Measurements from ENCODE around the gene DRC1.

The DRC1 gene

DNA sequence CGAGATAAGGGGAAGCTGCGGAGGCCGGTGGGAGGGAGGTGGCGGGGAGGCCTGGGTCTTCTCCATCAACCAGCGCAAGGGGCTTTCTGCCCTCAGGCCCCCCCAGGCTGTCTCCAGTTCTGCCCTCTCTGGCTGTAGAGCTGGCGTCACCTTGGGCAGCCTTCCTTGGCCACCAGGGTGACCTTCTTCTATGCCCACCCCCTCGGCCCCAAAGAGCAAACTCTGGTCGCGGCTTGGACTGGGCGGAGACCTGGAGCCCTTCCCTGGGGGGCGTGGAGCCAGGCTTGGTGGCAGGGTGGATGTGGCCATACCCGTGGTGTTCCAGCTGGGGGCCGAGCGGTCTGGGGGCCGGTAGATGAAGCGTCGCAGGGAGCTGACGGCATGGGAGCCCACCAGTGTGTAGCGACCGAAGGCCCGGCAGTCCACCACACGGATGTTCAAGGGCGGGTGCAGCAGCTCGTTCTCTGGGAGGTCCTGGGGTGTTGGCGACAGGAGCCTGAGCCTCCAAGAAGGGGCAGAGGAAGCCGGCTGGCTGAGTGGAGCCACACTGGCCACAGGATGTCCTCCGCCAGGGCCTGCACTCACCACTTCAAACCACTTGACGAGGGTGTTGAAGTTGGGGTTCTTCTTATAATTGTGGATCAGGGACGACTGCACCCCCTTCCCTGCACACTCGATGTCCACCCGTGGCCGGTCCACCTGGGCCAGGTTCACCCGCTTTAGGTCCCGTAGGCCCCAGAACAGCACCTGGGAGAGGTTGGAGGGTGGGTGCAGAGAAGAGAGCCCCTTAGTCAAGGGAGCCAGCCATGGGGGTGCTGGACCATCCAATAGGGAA is 71.3 kb downstream of the DRC1 start:
- DNase-seq (ENCODE audit: low read depth) = no peak
- no peak overlapping the region for H3K4me3 ChIP-seq (ENCODE audit: low read depth, low read length)

DNA sequence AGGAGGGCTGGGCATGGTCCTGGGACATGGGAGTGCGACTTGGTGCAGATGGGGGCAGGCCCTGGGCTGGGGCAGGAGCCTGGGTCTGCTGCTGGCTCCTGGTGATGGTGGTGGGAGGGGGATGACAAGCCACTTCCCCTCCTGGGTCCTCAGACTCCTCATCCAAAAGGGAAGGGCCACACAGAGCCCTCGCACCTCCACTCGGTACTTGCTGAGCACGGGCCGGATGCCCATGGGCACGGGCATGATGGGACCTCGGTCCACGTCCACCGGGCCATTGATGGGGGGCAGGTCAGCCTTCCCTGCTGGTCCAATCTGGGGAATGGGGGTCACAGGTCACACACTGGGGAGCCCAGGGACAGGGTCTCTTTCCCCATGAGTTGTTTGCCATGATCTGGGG is 72.1 kb downstream of the DRC1 start:
- no peak overlapping the region for H3K4me3 ChIP-seq (ENCODE audit: low read depth, low read length)
- no peak for DNase-seq (ENCODE audit: low read depth)

DNA sequence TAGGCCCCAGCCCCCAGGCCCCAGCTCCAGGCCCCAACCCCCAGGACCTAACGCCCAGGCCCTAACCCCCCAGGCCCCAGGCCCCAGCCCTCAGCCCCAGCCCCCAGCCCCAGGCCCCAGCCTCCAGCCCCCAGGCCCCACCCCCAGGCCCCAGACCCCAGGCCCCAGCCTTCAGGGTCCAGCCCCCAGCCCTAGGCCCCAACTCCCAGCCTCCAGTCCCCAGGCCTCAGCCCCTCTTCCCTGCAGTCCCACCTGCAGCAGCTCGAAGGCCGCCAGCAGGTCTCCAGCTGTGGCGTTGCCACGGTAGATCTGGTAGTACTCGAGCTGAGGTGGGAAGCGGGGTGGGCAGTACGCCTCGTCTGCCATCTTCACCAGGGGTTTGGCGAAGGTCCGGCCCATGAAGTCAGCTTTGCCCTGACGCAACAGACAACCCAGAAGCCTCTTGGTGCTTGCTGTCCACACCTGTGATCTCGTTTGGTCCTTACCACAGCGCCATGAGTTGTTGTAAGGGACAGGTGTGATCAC is 72.6 kb downstream of the DRC1 start:
- DNase-seq (ENCODE audit: low read depth) = no peak

DNA sequence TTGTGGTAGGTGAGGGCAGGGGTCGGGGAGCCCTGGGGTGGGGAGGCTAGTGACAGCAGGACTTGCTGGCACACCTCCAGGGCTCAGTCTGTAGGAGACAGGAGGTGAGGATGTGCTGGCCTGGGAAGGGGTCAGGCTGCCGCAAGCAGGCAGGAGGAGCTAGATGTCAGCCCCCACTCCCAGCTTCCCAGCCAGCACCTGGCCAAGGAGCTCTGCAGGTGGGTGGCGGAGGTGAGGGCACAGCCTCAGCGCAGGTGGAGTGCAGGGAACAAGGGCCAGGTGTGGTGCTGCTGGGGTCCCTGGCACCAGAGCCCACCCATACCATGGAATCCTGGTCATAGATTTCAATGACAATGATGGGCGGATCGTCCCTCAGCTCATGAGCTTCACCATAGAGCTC is 73.3 kb downstream of the DRC1 start:
- DNase-seq (ENCODE audit: low read depth) = no peak

More for the DNA sequence above, 72.6 kb downstream of the DRC1 start:
- no peak overlapping the region for H3K4me3 ChIP-seq (ENCODE audit: low read depth, low read length)

DNA sequence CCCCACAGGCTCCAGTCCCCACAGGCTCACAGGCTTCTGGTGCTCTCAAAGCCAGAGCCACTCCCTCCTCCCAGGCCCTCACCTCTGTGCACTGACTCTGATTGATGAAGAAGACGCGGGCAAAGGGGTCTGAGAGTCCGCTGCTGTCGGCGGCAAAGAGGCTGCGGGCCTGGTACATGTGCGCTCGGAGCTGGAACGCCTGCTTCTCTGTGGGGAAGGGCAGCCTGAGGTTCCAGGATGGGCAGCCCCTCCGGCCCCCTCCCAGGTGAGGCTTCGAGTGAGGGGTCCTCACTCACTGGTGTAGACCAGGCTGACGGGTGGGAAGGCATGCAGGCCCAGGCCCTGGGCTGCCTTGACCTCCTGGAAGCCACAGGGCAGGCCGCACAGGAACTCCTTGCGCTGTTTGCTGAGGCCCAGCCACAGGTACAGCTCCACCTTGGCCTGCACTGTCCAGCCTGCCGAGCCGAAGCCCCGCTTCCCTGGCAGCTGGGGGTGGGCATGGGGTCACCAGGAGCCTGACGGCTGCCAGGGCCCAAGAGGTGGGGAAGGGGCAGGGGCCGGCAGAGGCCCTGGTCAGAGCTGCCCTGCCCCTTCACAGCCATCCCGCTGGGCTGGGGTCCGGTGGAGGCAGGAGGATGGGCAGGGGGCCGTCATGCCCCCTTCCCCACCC is 74.2 kb downstream of the DRC1 start:
- no peak overlapping the region for H3K4me3 ChIP-seq (ENCODE audit: low read depth, low read length)

More for the DNA sequence above, 73.3 kb downstream of the DRC1 start:
- H3K4me3 ChIP-seq (ENCODE audit: low read depth, low read length) = no peak overlapping the region

DNA sequence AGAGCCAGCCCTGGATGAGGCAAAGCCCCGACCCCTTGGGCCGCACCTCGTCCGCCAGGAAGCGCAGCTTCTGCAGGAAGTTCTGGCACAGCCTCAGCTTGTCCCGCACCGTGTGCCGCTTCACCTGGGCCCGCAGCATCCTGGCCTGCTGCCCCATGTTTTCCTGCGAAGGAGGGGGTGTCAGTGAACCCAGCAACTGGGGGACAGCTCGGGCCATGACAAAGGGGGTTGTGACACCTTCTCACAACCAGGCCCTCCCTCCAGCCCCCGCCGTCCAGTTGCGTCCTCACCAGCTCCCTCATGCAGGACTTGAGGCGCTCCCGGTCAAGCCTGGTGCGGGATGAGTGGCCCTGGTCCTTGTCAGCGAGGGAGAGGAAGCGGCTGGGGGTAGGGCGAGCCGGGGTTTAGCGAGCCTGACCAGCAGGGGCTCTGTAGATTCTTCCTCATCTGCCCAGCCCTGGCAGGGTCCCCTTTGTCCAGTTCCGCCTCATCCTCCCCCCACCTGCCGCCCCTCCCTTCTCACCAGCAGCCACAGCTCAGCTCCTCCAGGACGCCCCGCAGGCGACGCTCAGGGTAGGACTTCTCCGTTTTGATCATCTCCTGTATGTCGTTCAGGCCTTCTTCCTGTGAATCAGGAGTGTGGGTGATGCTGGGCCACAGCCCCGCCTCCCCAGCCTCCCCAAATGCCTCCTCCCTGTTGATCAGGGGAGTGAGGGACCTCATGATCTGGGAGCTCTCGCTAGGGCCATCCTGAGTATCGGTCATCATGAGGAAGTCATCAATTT is 75.6 kb downstream of the DRC1 start:
- no peak for DNase-seq (ENCODE audit: low read depth)
- no peak overlapping the region for H3K4me3 ChIP-seq (ENCODE audit: low read depth, low read length)

More for the DNA sequence above, 74.2 kb downstream of the DRC1 start:
- DNase-seq (ENCODE audit: low read depth) = no peak

DNA sequence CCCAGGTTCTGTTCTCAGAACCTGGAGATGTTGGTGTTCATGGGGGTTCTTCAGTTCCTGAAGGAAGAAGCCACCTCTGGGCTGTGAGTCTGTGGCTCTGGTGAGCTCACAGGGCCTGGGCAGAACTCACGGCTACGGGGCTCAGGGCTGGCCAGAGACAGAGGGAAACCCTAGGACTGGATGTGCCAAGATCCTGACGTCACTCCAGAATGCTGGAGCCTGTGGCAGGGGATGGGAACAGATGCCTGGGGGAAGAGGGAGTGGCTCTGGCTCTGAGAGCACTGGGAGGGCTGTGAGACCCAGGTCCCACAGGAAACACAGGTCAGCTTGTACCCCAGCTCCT is 76.2 kb downstream of the DRC1 start, which contains the start of gene OTOF:
Gene OTOF, minus strand, starts transcription at position 214 of the 343 bp plus-strand sequence.
- peak; percentile 53 for DNase-seq (ENCODE audit: low read depth)

DNA sequence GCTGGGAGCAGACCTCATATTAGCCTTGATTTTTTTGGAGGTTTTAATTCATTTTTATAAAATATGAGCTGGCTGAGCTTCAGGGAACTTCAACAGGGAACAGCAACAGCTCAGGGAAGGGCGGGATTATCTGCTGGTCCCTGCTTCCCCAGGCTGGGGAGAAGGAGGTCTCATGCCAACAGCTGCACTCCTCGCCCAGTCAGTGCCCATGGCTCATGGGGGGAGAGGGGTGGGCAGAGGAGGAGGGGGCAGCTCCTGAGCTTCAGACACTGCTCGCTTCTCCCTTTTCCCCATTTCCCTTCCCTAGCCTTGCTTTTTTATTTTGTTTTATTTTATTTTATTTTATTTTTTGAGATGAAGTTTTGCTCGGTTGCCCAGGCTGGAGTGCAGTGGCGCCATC is 76.6 kb downstream of the DRC1 start:
- no peak for DNase-seq (ENCODE audit: low read depth)
- no peak overlapping the region for H3K4me3 ChIP-seq (ENCODE audit: low read depth, low read length)

More for the DNA sequence above, 76.2 kb downstream of the DRC1 start, which contains the start of gene OTOF:
- no peak within 1 kb of the TSS for H3K4me3 ChIP-seq (ENCODE audit: low read depth, low read length)

DNA sequence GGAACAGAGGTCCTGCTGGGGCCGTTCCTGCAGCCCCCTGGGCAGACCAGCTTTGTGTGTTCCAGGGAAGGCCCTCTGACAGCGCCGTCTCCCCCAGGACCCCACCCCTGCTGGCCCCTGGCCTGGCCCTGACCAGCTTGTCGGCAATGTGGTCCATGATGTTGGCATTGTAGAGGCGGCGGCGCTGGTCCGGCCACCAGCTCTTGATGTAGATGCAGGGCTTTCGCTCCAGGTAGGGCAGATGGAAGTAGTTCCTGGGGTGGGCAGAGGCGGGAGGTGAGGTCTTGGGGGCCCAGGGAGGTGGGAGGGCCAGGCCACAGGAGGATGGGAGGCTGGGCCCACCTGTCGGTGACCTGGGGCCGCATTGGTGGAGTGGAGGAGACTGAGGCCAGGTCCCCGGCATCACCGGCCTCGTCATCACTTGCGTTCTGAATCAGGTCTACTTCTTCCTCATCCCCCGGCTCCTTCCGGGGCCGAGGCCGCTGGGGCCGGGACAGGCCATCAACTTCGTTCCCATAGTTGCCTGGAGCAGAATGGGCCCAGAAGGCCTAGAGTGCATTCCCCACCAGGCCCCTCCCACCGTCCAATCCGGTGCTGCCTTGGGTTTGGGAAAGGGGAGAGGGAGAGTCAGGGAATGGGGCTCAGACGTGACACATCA is 77.5 kb downstream of the DRC1 start:
- no peak for DNase-seq (ENCODE audit: low read depth)
- H3K4me3 ChIP-seq (ENCODE audit: low read depth, low read length) = no peak overlapping the region

DNA sequence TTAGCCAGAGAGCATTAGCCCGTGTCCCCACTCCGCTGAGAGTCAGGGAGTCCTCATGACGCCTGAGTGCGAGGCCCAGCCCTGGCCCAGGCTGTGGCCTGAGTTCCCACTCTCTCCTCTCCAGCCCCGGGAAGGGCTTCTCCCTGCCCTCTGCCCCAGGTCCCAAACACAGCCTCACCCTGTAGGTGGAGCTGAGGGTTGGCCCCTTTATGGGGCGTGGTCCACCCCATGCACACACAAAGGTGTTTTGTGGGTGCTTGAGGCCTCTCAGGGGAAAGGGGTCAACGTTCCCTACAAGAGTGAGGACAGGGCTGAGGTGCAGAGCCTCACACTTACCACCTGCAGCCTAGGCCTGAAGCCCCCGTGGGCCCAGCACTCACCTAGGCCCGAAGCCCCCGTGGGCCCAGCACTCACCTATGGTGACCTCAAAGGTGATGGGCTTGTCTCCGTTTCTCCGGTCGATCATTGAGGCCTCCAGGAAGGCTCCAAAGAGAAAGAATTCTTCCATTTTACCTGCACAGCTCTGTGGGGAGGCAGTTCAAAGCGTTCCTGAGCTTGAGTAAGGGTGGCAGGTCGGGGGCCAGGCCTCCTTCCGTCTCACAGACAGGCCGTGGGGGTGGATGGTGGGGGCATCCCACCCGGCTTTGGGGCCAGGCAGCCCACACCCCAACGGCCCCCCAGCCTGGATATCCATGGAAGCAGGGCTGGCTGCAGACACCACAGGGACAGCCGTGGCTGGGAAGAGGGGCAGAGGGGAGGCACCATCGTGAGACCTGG is 78.3 kb downstream of the DRC1 start:
- no peak overlapping the region for H3K4me3 ChIP-seq (ENCODE audit: low read depth, low read length)
- no peak for DNase-seq (ENCODE audit: low read depth)

DNA sequence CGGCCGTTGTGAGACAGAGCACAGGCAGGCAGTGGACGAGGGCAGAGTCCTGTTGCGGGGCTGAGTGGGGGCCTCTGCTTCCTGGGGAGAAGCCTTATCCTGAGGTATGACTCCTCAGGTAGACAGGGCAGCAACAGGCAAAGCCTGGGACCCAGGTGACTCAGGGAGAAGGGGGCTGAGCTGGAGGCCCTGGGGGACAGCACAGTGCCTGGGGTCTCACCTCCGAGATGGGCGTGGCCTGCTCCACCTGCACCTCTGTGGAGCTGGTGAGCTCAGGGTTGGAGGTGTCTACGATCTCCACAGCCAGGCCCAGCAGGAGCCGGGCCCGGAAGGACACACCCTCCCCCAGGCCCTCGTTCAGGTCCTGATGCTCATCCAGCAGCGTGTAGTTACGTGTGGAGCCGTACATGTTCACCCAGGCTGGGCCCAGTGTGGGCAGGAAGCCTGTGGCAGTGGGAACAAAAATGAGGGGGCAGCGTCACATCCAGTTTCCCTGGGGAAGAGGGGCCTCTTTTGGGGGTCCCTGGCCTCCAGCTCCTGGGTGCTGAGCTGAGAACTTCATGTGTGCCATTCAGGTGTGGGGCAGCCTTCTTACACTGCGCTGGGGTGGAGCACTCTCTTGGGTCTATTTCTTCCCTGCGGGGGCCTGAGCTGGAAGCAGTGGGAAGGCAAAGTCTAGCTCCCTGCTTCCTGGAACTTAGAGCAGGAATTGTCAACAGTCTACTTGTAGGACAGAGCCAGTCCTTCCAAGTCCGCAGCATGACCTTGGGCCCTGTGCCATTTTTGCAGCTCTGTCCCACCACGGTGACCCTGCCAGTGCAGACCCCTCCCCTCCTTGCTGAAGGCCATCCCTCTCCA is 79.1 kb downstream of the DRC1 start:
- H3K4me3 ChIP-seq (ENCODE audit: low read depth, low read length) = no peak overlapping the region
- DNase-seq (ENCODE audit: low read depth) = no peak

DNA sequence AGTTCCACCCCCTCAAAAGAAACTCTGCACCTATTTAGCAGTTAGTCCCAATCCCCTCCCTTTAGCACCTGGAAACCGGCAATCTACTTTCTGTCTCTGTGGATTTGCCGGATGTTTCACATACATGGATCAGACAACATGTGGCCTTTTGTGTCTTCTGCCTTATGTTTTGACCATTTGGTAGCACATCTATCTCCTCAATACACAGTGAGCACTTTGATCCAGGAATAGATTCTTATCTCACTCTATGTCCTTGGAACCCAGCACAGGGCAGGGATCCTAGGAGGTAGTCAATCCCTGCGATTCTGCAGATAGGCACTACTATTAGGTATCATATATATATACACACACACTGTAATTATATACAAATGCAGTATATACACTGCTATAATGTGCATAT is 80.0 kb downstream of the DRC1 start:
- no peak for DNase-seq (ENCODE audit: low read depth)
- no peak overlapping the region for H3K4me3 ChIP-seq (ENCODE audit: low read depth, low read length)

DNA sequence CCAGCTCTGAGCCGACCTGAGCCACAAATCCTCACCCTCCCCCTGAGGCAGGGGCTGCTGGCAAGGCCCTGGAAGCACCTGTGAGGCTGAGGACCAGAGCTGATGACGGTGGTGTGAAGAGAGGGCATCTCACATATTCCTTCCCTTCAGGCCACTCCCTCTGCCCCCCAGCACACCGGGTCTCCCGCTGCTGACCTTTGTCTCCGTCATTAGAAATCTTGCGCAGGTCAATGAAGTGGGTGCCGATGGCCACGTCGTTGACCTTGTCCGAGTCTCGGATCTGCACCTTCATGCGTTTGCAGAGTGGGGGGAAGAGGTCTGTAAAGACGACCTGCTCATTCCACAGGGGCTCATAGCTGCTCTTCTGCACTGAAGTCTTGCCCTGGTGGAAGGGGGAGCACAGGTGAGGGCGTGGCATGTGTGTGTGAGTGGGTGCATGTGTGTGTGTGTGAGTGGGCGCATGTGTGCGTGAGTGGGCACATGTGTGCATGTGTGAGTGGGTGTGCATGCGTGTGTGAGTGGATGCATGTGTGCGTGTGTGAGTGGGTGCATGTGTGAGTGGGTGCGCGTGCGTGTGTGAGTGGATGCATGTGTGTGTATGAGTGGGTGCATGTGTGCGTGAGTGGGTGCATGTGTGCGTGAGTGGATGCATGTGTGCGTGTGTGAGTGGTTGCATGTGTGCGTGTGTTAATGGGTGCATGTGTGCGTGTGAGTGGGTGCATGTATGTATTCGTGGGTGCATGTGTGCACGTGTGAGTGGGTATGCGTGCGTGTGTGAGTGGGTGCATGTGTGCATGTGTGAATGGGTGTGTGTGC is 80.7 kb downstream of the DRC1 start:
- no peak for DNase-seq (ENCODE audit: low read depth)
- no peak overlapping the region for H3K4me3 ChIP-seq (ENCODE audit: low read depth, low read length)

DNA sequence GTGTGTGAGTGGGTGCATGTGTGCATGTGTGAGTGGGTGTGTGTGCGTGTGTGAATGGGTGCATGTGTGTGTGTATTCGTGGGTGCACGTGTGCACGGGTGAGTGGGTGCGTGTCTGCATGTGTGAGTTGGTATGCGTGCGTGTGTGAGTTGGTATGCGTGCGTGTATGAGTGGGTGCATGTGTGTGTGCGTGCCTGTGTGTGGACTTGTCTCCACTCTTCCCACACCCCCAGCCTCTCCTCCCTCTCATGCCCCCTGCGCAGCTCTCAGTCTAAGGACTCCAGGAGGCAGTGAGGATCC is 81.3 kb downstream of the DRC1 start:
- H3K4me3 ChIP-seq (ENCODE audit: low read depth, low read length) = no peak overlapping the region

DNA sequence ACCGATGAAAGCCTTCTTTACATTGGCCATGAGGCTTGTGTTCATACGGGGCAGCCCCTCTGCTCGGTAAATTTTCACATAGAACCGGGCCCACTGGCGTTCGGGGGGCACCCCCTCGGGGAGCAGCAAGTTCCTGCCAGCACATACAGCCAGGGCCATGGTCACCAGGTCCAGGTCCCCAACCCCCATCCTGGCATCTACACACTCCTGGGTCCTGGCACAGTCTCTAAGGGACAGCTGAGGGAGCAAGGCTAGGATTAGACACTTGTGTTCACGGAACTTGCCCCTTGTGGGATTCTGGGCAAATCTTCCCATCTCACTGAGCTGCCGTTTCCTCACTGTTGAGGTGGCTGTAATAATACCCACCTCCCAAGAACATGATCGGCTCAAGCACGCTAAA is 81.8 kb downstream of the DRC1 start:
- DNase-seq (ENCODE audit: low read depth) = no peak

More for the DNA sequence above, 81.3 kb downstream of the DRC1 start:
- DNase-seq (ENCODE audit: low read depth) = no peak

DNA sequence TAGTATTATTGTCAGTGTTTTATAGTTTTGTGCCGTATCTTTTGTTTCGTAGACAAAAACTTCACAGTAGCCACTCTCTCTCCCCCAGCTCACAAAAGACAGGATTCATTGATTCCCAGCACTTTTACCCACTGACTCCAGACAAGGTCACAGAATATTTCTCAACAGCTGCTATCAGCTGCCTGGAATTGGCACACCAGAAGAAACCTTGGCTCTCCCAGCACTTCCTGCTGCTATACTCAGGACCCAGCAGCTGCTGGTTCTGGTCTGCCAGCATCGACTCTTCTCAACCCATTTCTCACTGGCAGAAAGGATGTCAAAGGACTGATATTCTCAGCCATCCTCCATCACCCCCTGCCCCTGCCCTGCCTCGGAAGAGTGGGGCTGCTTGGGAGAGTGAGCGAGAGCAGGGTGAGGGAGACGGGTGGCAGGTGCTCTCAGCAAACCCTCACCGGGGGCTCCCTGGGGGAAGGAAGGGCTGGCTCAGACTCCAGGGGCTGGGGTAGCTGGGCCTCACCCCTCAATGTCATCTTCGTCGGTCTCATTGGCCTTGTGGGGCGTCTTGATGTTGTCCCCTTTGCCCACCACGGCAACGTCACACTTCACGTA is 82.3 kb downstream of the DRC1 start:
- no peak for DNase-seq (ENCODE audit: low read depth)
- H3K4me3 ChIP-seq (ENCODE audit: low read depth, low read length) = no peak overlapping the region

More for the DNA sequence above, 81.8 kb downstream of the DRC1 start:
- H3K4me3 ChIP-seq (ENCODE audit: low read depth, low read length) = no peak overlapping the region

DNA sequence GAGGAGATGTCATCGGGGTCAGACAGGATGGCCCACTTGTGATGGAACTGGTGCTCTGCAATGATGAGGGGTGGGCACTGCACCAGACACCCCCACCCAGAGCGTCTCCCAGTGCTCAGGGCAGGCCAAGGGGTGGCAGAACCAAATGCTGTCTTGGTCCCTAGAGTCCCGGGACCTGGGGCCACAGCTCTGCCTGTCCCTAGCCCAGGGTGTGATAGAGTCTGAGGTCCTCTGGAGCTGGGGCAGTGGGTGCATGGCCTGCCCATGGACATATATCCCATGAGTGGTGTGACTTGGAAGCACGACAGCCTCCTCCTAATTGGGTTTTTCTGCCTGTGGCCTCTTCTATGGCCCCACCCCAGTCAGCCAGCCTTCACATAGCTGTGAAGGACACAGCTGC is 82.9 kb downstream of the DRC1 start:
- DNase-seq (ENCODE audit: low read depth) = no peak
- no peak overlapping the region for H3K4me3 ChIP-seq (ENCODE audit: low read depth, low read length)

Measured in skeletal muscle cell (primary cell).